BLaER1 (cell line): ENCODE measurements around the gene PDLIM4.

Source experiments
- H3K27ac ChIP-seq: shearing (Covaris generic); formaldehyde crosslinking; 2 replicates; pipeline ENCODE4 v1.8.1; 2022
- H3K27me3 ChIP-seq: shearing (Covaris generic); formaldehyde crosslinking; 2 replicates; pipeline ENCODE4 v1.8.1; 2022
- H3K36me3 ChIP-seq: shearing (Covaris generic); formaldehyde crosslinking; 2 replicates; pipeline ENCODE4 v1.8.1; 2022
- H3K4me1 ChIP-seq: shearing (Covaris generic); formaldehyde crosslinking; 2 replicates; pipeline ENCODE4 v1.8.1; 2022
- H3K4me2 ChIP-seq: shearing (Covaris generic); formaldehyde crosslinking; 2 replicates; pipeline ENCODE4 v1.8.1; 2022
- H3K4me3 ChIP-seq: shearing (Covaris generic); formaldehyde crosslinking; 2 replicates; pipeline ENCODE4 v1.8.1; 2022
- H3K9ac ChIP-seq: shearing (Covaris generic); formaldehyde crosslinking; 2 replicates; pipeline ENCODE4 v1.8.1; 2022
- H3K9me3 ChIP-seq: shearing (Covaris generic); formaldehyde crosslinking; 2 replicates; pipeline ENCODE4 v1.8.1; 2022
- H4K20me1 ChIP-seq: shearing (Covaris generic); formaldehyde crosslinking; 2 replicates; pipeline ENCODE4 v1.8.1; 2022
- Cebpa-rat ChIP-seq: shearing (Covaris generic); IDR thresholded peaks from 2 replicates; pipeline ENCODE4 v1.8.1; 2022

PDLIM4 gene

GRCh38 chr5:132266031-132266835 is 8.7 kb downstream of the PDLIM4 start:
- Histone ChIP-seq H3K36me3 (no peaks in the 10 kb centered on the region), H3K9me3 (no peaks in the 10 kb centered on the region), H3K27me3 (no peaks in the 10 kb centered on the region), H3K4me3 (no peak overlapping the region), H3K4me2 (no peak overlapping the region), H3K9ac (no peak overlapping the region), H3K27ac (no peak overlapping the region; the same call in 1 of the 2 replicates), H3K4me1 (peaks cover 25% of the 10 kb centered on the region), H4K20me1 (no peaks in the 10 kb centered on the region)
- no peak for TF ChIP-seq Cebpa-rat

DNA sequence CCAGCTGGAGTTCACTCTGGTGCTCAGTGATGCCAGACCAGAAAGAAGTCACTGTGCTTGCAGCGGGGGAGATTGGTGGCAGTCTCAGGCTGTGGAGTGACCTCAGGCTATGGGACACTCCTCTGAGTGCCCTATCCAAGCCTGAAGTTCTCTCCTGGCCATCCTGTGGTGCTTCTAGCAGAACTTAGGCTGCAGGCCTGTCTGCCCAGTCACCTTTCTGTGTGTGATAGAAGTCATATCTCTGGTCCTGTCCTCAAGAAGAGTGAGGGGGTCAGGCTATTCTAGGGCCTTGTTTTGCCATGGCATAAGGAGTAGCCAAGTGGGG is 9.3 kb downstream of the PDLIM4 start:
- Histone ChIP-seq H3K9ac (no peak overlapping the region), H4K20me1 (no peaks in the 10 kb centered on the region), H3K9me3 (no peaks in the 10 kb centered on the region), H3K4me2 (no peak overlapping the region), H3K36me3 (no peaks in the 10 kb centered on the region), H3K27ac (no peak overlapping the region), H3K4me3 (no peak overlapping the region), H3K27me3 (no peaks in the 10 kb centered on the region), H3K4me1 (peaks cover 26% of the 10 kb centered on the region)
- no peak for TF ChIP-seq Cebpa-rat

DNA sequence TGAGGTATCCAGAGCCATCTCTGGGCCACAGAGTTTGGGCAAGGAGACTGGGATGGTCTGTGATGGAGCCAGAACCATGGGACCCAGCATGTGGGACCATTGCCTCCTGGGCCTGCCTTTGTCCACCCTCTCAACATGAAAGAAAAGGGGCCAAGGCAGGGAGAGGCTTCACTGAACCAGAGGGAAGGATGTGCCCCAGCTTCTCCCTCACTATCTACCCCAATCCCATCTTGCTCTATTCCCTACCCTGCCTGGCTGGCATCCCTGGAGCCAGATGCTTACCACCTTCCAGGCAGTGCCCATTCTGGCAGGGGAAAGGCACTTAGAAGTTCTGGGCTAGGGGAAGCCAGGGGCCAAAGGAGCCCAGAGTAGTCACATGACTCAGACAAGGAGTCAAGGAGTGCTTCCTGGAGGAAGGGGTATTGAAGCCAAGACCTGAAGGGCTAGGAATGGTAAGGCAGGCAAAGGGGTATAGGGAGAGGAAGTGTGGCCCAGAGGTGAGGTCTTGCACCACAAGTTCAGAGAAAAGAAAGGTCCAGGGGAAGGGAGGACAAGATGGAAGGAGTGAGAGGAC is 9.8 kb downstream of the PDLIM4 start:
- Histone ChIP-seq H3K36me3 (no peaks in the 10 kb centered on the region), H3K9me3 (no peaks in the 10 kb centered on the region), H3K4me2 (no peak overlapping the region), H3K27me3 (0 out of 2 replicates have a peak, but pooled peaks cover 3% of the 10 kb centered on the region), H3K27ac (no peak overlapping the region), H3K9ac (no peak overlapping the region), H3K4me1 (peaks cover 27% of the 10 kb centered on the region), H4K20me1 (no peaks in the 10 kb centered on the region), H3K4me3 (no peak overlapping the region)
- no peak for TF ChIP-seq Cebpa-rat

DNA sequence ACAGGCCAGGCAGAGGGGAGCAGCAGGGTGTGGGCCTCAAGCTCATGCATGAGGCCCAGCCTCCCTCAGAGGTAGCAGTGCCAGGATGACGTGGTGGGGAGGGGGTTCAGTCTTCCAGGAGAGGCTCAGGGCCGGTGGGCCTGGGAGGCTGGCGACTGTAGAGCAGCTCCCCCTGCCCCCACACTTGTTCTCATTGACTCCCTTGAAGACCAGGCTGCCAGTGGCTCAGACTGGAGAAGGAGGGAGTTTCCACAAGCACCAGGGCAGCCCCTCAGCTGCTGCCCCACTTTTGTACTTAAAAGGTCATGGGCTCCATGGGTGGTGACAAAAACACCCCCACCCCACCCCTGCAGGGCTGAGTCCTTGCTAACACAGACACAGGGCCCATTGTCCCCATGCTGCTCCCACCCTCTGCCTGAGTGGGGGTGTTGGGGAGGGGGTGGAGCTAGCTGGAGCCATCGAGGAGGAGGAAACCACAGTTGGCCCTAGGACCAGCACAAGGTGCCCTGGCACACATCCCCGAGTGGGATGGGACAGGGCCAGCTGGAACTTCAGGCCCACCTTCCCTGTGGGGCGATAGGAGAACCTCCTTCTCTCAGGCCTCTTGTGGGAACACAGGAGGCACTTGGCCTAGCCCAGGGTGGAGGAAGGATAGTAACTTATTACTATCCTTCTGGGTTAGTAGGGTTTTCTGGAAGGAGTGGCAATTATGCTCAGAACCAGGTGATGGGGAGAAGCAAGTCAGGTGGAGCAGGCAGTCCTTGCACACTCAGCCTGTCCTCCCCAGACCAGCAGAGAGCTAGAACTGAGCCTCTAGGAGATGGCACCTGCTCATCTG is 10.7 kb downstream of the PDLIM4 start:
- H4K20me1 ChIP-seq, result no peaks in the 10 kb centered on the region
- 0 out of 2 replicates have a peak, but pooled peaks cover 6% of the 10 kb centered on the region for H3K27me3 ChIP-seq
- no peaks in the 10 kb centered on the region for H3K9me3 ChIP-seq
- H3K4me2 ChIP-seq, result no peak overlapping the region
- 0 out of 2 replicates have a peak overlapping the region, but pooled peaks have one; percentile 26 for H3K27ac ChIP-seq
- H3K36me3 ChIP-seq, result no peaks in the 10 kb centered on the region
- no peak for TF ChIP-seq Cebpa-rat
- no peak overlapping the region for H3K9ac ChIP-seq
- peaks cover 30% of the 10 kb centered on the region for H3K4me1 ChIP-seq
- H3K4me3 ChIP-seq, result no peak overlapping the region

- 0 out of 2 replicates have a peak, but pooled peaks cover 6% of the 10 kb centered on the region for H3K27me3 ChIP-seq
- no peak overlapping the region for H3K4me3 ChIP-seq
- no peaks in the 10 kb centered on the region for H4K20me1 ChIP-seq
- no peak overlapping the region for H3K27ac ChIP-seq
- H3K9ac ChIP-seq, result no peak overlapping the region
- no peaks in the 10 kb centered on the region for H3K9me3 ChIP-seq
- no peaks in the 10 kb centered on the region for H3K36me3 ChIP-seq
- TF ChIP-seq Cebpa-rat, result no peak
- peaks cover 22% of the 10 kb centered on the region for H3K4me1 ChIP-seq
- no peak overlapping the region for H3K4me2 ChIP-seq
Measured at GRCh38 chr5:132268769-132269551, 11.5 kb downstream of the PDLIM4 start.

- Histone ChIP-seq H3K27ac (no peak overlapping the region), H3K36me3 (no peaks in the 10 kb centered on the region), H3K4me2 (no peak overlapping the region), H3K9ac (no peak overlapping the region), H3K4me1 (peaks cover 17% of the 10 kb centered on the region; the same call in 1 of the 2 replicates), H3K9me3 (no peaks in the 10 kb centered on the region), H3K27me3 (0 out of 2 replicates have a peak, but pooled peaks cover 6% of the 10 kb centered on the region), H4K20me1 (no peaks in the 10 kb centered on the region), H3K4me3 (no peak overlapping the region)
- no peak for TF ChIP-seq Cebpa-rat
Measured at GRCh38 chr5:132269635-132270334, 12.3 kb downstream of the PDLIM4 start.

GRCh38 chr5:132270335-132270665 is 12.8 kb downstream of the PDLIM4 start:
- no peak overlapping the region for H3K27ac ChIP-seq
- no peaks in the 10 kb centered on the region for H4K20me1 ChIP-seq
- no peaks in the 10 kb centered on the region for H3K9me3 ChIP-seq
- H3K27me3 ChIP-seq, result 0 out of 2 replicates have a peak, but pooled peaks cover 6% of the 10 kb centered on the region
- peaks cover 17% of the 10 kb centered on the region; the same call in 1 of the 2 replicates for H3K4me1 ChIP-seq
- H3K4me2 ChIP-seq, result peak overlapping the region; percentile 71; the same call in 1 of the 2 replicates
- no peak overlapping the region for H3K4me3 ChIP-seq
- H3K9ac ChIP-seq, result no peak overlapping the region
- no peak for TF ChIP-seq Cebpa-rat
- no peaks in the 10 kb centered on the region for H3K36me3 ChIP-seq

DNA sequence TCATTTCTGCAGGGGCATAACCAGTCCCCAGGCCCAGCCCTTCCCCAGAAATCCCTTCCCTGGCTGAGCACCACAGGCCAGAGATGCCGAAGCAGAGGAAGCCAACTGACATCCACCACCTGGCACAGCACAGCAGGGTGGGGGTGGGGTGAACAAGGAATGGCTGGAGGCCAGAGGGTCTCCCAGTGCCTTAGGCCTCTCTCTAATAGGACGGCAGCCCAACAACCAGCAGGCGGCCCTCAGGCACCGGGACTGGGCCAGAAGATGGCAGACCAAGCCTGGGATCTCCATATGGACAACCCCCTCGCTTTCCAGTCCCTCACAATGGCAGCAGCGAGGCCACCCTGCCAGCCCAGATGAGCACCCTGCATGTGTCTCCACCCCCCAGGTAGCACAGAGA is 13.2 kb downstream of the PDLIM4 start:
- no peak for TF ChIP-seq Cebpa-rat
- no peak overlapping the region for H3K9ac ChIP-seq
- H3K27ac ChIP-seq, result no peak overlapping the region
- H3K9me3 ChIP-seq, result no peaks in the 10 kb centered on the region
- 0 out of 2 replicates have a peak, but pooled peaks cover 6% of the 10 kb centered on the region for H3K27me3 ChIP-seq
- H3K4me1 ChIP-seq, result peaks cover 17% of the 10 kb centered on the region; the same call in 1 of the 2 replicates
- H3K4me2 ChIP-seq, result peak overlapping the region; percentile 71
- H4K20me1 ChIP-seq, result no peaks in the 10 kb centered on the region
- H3K36me3 ChIP-seq, result no peaks in the 10 kb centered on the region
- H3K4me3 ChIP-seq, result no peak overlapping the region
